WERI-Rb-1 (cell line): ENCODE results near the gene SEC16B.
A peak's percentile ranks its signal among the peaks of the same experiment; 100 is the strongest.

ENCODE experiments used
- DNase-seq: peaks from one replicate; pipeline ENCODE4 v3.0.0-alpha.2; 2020
- H3K27ac ChIP-seq: fragments of 250-450 bp; sonication (Bioruptor Pico); 2 replicates; pipeline ENCODE4 v1.5.1; 2020; ENCODE audit warnings: mild to moderate bottlenecking, moderate library complexity
- H3K27me3 ChIP-seq: fragments of 250-450 bp; sonication (Bioruptor Pico); 2 replicates; pipeline ENCODE4 v1.5.1; 2021; ENCODE audit warnings: mild to moderate bottlenecking, low read depth, moderate library complexity; ENCODE audit not compliant: insufficient read depth, severe bottlenecking
- H3K36me3 ChIP-seq: fragments of 250-450 bp; sonication (Bioruptor Pico); 2 replicates; pipeline ENCODE4 v1.5.1; 2020; ENCODE audit warnings: mild to moderate bottlenecking, moderate library complexity
- H3K4me3 ChIP-seq: 2 replicates; pipeline ENCODE4 v1.5.1; 2011; ENCODE audit warnings: low read depth, mild to moderate bottlenecking, control low read depth, low read length
- H3K9me3 ChIP-seq: fragments of 250-450 bp; sonication (Bioruptor Pico); 2 replicates; pipeline ENCODE4 v1.5.1; 2021; ENCODE audit warnings: mild to moderate bottlenecking, moderate library complexity; ENCODE audit not compliant: severe bottlenecking
- TF ChIP-seq, protein P1 (sequence below): IDR thresholded peaks from 2 replicates; pipeline ENCODE4 v1.5.1; 2011; ENCODE audit warnings: low read depth, mild to moderate bottlenecking, control low read depth, inconsistent platforms, low read length

The SEC16B gene

DNA sequence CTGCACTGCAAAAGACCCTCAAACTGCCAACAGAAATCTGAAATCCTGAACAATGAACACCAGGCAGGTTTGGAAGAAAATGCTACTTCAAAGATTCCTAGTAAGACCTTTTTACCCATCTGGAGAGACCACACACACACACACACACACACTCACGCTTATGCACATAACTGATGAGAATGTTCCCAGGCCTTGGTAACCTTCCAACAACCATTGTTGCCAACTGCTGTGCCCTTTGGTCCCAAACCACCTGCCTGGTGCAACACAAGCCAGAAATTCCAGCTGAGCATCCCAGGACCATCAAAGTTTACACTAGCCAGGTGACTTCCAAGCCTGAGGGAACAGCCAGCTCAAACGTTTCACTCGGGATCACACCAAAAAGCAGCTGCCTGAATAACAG is 56.9 kb downstream of the SEC16B start:
- no peak overlapping the region for H3K27ac ChIP-seq
- no peaks in the 10 kb centered on the region for H3K9me3 ChIP-seq
- H3K27me3 ChIP-seq = no peaks in the 10 kb centered on the region
- no peak overlapping the region for H3K4me3 ChIP-seq
- no peaks in the 10 kb centered on the region for H3K36me3 ChIP-seq
- DNase-seq = no peak
- TF ChIP-seq, protein P1, sequence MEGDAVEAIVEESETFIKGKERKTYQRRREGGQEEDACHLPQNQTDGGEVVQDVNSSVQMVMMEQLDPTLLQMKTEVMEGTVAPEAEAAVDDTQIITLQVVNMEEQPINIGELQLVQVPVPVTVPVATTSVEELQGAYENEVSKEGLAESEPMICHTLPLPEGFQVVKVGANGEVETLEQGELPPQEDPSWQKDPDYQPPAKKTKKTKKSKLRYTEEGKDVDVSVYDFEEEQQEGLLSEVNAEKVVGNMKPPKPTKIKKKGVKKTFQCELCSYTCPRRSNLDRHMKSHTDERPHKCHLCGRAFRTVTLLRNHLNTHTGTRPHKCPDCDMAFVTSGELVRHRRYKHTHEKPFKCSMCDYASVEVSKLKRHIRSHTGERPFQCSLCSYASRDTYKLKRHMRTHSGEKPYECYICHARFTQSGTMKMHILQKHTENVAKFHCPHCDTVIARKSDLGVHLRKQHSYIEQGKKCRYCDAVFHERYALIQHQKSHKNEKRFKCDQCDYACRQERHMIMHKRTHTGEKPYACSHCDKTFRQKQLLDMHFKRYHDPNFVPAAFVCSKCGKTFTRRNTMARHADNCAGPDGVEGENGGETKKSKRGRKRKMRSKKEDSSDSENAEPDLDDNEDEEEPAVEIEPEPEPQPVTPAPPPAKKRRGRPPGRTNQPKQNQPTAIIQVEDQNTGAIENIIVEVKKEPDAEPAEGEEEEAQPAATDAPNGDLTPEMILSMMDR = no peak

DNA sequence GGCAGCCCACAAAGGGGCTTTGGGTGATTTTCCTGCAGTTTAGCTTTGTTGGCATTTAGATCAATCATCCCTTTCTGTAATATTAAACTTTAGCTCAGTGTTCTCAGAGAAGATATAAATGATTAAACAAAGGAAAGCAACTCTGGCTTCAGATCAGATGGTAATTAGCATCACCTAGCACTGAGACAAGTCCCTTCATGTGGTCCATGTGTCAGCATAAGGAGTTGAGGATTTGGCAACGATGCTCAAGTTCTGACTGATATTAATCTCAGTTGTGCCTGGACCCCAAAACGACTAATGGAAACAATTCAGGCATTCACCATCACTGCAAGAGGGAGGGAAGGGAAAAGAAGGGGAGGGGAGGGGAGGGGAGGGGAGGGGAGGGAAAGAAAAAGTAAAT is 60.4 kb downstream of the SEC16B start:
- H3K36me3 ChIP-seq = no peaks in the 10 kb centered on the region
- no peaks in the 10 kb centered on the region for H3K27me3 ChIP-seq
- no peak overlapping the region for H3K4me3 ChIP-seq
- no peaks in the 10 kb centered on the region for H3K9me3 ChIP-seq
- DNase-seq = no peak
- H3K27ac ChIP-seq = no peak overlapping the region
- TF ChIP-seq, protein P1 = no peak

DNA sequence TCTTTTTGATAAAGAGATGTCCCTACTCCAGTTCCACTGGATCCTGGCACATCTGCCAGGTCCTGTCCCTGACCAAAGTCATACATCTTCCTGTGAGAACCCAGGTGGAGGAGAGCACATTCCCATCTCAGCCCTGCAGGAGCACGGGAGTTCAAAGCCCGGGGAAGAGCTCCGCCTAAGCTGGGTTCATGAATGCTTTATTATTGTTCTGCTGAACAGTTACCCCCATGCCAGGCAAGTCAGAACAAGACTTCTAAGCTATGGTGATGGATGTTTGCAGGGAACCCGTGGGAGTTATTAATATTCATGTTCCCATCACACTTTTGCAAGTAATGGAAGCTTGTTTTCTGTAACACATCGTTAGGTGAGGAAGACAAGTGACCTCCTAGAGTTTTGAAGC is 62.9 kb downstream of the SEC16B start:
- H3K9me3 ChIP-seq = no peaks in the 10 kb centered on the region
- DNase-seq = no peak
- no peaks in the 10 kb centered on the region for H3K36me3 ChIP-seq
- no peak overlapping the region for H3K27ac ChIP-seq
- no peaks in the 10 kb centered on the region for H3K27me3 ChIP-seq
- TF ChIP-seq, protein P1 = no peak
- H3K4me3 ChIP-seq = no peak overlapping the region

DNA sequence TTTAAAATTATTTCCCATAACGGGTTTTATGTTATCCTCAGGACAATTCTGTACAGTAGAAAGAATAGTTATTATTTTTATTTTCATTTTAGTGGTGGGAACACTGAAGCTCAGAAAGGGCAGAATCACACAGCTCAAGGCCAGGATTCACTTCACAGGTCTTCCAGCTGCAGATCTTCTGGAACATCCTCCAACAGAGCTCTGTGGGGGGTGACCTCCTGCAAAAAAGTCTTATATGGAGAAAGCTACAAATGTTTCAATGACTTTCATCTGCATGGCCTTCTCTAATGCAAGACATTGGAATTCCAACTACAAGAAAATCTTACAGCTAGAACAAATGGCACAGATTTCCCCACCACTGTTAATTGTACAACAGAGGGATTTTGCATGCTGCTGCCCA is 64.2 kb downstream of the SEC16B start:
- no peak overlapping the region for H3K4me3 ChIP-seq
- no peak for DNase-seq
- H3K9me3 ChIP-seq = no peaks in the 10 kb centered on the region
- TF ChIP-seq, protein P1 = no peak
- no peaks in the 10 kb centered on the region for H3K36me3 ChIP-seq
- no peaks in the 10 kb centered on the region for H3K27me3 ChIP-seq
- no peak overlapping the region for H3K27ac ChIP-seq

DNA sequence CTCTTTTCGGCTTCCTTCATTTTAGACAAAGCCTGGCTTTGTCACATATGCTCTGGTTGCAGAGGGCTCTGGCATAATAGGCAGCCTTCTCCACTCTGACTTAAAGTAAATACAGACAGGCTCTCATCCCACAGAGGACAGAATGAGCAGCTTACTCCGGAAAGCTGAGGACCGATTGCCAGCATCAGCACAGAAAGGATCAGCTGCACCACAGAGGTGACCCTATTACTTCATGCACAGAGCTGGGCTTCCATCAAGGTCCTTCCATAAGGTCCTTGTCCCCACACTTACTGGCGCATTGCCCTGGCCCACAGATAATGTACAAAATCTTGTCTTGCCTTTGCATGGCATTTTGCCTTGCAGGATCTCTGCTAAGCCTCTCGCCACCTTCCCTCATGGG is 67.6 kb downstream of the SEC16B start:
- H3K9me3 ChIP-seq = no peaks in the 10 kb centered on the region
- TF ChIP-seq, protein P1 = no peak
- no peaks in the 10 kb centered on the region for H3K27me3 ChIP-seq
- H3K36me3 ChIP-seq = no peaks in the 10 kb centered on the region
- peak overlapping the region; percentile 3; the same call in 1 of the 2 replicates for H3K4me3 ChIP-seq
- peak overlapping the region; percentile 33 for H3K27ac ChIP-seq
- peak; percentile 73 for DNase-seq

DNA sequence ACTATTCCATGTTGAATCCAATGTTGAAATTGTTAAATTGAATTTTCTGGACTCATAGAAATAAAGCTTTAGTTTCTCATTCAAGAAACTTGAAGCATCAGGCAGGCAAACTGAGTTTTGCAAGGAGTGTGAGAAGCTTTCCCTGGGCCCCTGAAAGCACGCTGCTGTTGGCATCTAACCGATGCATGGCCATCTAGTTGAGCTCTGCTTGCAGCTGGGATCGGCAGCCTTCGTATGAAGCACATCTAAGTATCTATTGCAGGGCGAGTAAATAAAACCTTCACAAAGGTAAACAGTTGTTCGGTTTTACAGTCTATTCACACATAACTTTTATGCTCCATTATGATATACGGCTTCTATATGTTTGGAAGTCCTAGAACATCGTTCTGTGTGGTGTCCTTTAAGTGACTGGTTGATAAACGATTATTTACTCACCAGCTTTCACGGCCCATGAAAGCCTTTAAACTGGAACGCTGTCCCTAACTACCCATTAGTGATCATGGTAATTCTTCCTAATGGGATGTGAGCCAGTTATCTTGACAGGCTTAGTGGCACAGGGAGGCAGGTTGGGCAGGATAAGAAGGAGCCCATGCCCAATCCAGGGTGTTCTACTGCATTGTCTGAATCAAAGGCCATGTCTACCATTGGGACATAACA is 71.7 kb downstream of the SEC16B start:
- no peaks in the 10 kb centered on the region for H3K36me3 ChIP-seq
- no peak overlapping the region for H3K4me3 ChIP-seq
- no peak for DNase-seq
- H3K9me3 ChIP-seq = no peaks in the 10 kb centered on the region
- no peak overlapping the region for H3K27ac ChIP-seq
- H3K27me3 ChIP-seq = no peaks in the 10 kb centered on the region
- TF ChIP-seq, protein P1 = no peak
